H9 (cell line): Measurements from ENCODE around the gene ADAT3. TPM values are rescaled to one million over a fixed set of nuclear protein-coding genes. Genes with fewer than 3 reads are reported as not detected.

Experiments used
- DNase-seq: peaks from one replicate; pipeline ENCODE4 v3.0.0-alpha.2; 2017
- H2AFZ ChIP-seq: one replicate; pipeline ENCODE4 v1.6.1; 2013; ENCODE audit warnings: mild to moderate bottlenecking, low read length, control low read depth, moderate library complexity
- H2AK5ac ChIP-seq: 2 replicates; pipeline ENCODE4 v1.6.1; 2013; ENCODE audit warnings: low read length, control low read depth, mixed read lengths; ENCODE audit not compliant: insufficient read length
- H2BK120ac ChIP-seq: one replicate; pipeline ENCODE4 v1.6.1; 2013; ENCODE audit warnings: low read depth, mild to moderate bottlenecking, low read length, control low read depth, inconsistent platforms; ENCODE audit not compliant: poor library complexity, severe bottlenecking
- H2BK12ac ChIP-seq: 2 replicates; pipeline ENCODE4 v1.6.1; 2013; ENCODE audit warnings: low read length, control low read depth, mixed read lengths, low read depth; ENCODE audit not compliant: insufficient read length
- H2BK15ac ChIP-seq: 2 replicates; pipeline ENCODE4 v1.6.1; 2013; ENCODE audit warnings: low read depth, low read length, control low read depth
- H2BK20ac ChIP-seq: one replicate; pipeline ENCODE4 v1.6.1; 2013; ENCODE audit warnings: low read depth, mild to moderate bottlenecking, low read length, control low read depth, inconsistent platforms; ENCODE audit not compliant: poor library complexity, severe bottlenecking
- H2BK5ac ChIP-seq: 2 replicates; pipeline ENCODE4 v1.6.1; 2013; ENCODE audit warnings: low read length, control low read depth, mixed read lengths; ENCODE audit not compliant: insufficient read length
- H3K14ac ChIP-seq: 2 replicates; pipeline ENCODE4 v1.6.1; 2013; ENCODE audit warnings: low read length, control low read depth; ENCODE audit not compliant: insufficient read depth
- H3K18ac ChIP-seq: 2 replicates; pipeline ENCODE4 v1.6.1; 2013; ENCODE audit warnings: low read depth, mild to moderate bottlenecking, mixed read lengths, low read length, control low read depth; ENCODE audit not compliant: insufficient read length
- H3K23ac ChIP-seq: 2 replicates; pipeline ENCODE4 v1.6.1; 2013; ENCODE audit warnings: low read length, control low read depth, mixed read lengths, low read depth; ENCODE audit not compliant: insufficient read length
- H3K23me2 ChIP-seq: 2 replicates; pipeline ENCODE4 v1.6.1; 2013; ENCODE audit warnings: low read depth, mild to moderate bottlenecking, mixed read lengths, low read length, control low read depth; ENCODE audit not compliant: insufficient read length, poor library complexity, severe bottlenecking
- H3K27ac ChIP-seq: 2 replicates; pipeline ENCODE4 v1.5.1; 2013; ENCODE audit warnings: low read length, control low read depth, mixed read lengths, low read depth; ENCODE audit not compliant: insufficient read length
- H3K27me3 ChIP-seq: 2 replicates; pipeline ENCODE4 v1.6.1; 2013; ENCODE audit warnings: low read length, control low read depth, inconsistent platforms; ENCODE audit not compliant: insufficient read depth
- H3K4ac ChIP-seq: 2 replicates; pipeline ENCODE4 v1.6.1; 2013; ENCODE audit warnings: low read depth, mild to moderate bottlenecking, control low read depth, inconsistent platforms, low read length, moderate library complexity
- H3K4me1 ChIP-seq: 2 replicates; pipeline ENCODE4 v1.6.1; 2013; ENCODE audit warnings: low read length, control low read depth, inconsistent platforms; ENCODE audit not compliant: insufficient read depth
- H3K4me2 ChIP-seq: 2 replicates; pipeline ENCODE4 v1.6.1; 2013; ENCODE audit warnings: low read length, control low read depth, mixed read lengths; ENCODE audit not compliant: insufficient read length, insufficient read depth
- H3K56ac ChIP-seq: 2 replicates; pipeline ENCODE4 v1.6.1; 2013; ENCODE audit warnings: low read depth, mild to moderate bottlenecking, mixed read lengths, low read length, control low read depth; ENCODE audit not compliant: insufficient read length
- H3K79me1 ChIP-seq: 2 replicates; pipeline ENCODE4 v1.6.1; 2013; ENCODE audit warnings: low read depth, mild to moderate bottlenecking, moderate library complexity, low read length, control low read depth, inconsistent platforms; ENCODE audit not compliant: insufficient read depth, poor library complexity, severe bottlenecking
- H3K79me2 ChIP-seq: 2 replicates; pipeline ENCODE4 v1.6.1; 2013; ENCODE audit warnings: low read length, control low read depth, inconsistent platforms; ENCODE audit not compliant: insufficient read depth
- H3K9ac ChIP-seq: 2 replicates; pipeline ENCODE4 v1.6.1; 2013; ENCODE audit warnings: low read length, control low read depth, mixed read lengths; ENCODE audit not compliant: insufficient read length; ENCODE audit errors: extremely low read depth
- H3K9me3 ChIP-seq: one replicate; pipeline ENCODE4 v1.6.1; 2013; ENCODE audit warnings: low read depth, low read length, inconsistent platforms; ENCODE audit not compliant: control insufficient read depth
- H3T11ph ChIP-seq: one replicate; pipeline ENCODE4 v1.6.1; 2013; ENCODE audit warnings: mild to moderate bottlenecking, low read length, control low read depth, inconsistent platforms
- H4K20me1 ChIP-seq: one replicate; pipeline ENCODE4 v1.6.1; 2013; ENCODE audit not compliant: control insufficient read depth, insufficient read length, insufficient read depth
- H4K5ac ChIP-seq: 2 replicates; pipeline ENCODE4 v1.6.1; 2013; ENCODE audit warnings: low read depth, mild to moderate bottlenecking, mixed read lengths, low read length, control low read depth; ENCODE audit not compliant: insufficient read length
- H4K8ac ChIP-seq: replicated peaks from 2 replicates; pipeline ENCODE4 v1.6.1; 2013; ENCODE audit warnings: low read length, control low read depth, mixed read lengths, low read depth; ENCODE audit not compliant: insufficient read length
- H4K91ac ChIP-seq: 2 replicates; pipeline ENCODE4 v1.6.1; 2013; ENCODE audit warnings: low read depth, mild to moderate bottlenecking, moderate library complexity, mixed read lengths, low read length, control low read depth; ENCODE audit not compliant: insufficient read length
- H3K27ac Mint-ChIP-seq, 3 experiments: 2 replicates in 2 of 3; 3 replicates in 1 of 3; pipeline ENCODE4 v1.8.0; 2020 to 2021; ENCODE audit warnings: mixed read lengths in 3 of 3, mild to moderate bottlenecking in 1 of 3, moderate library complexity in 1 of 3
- H3K27me3 Mint-ChIP-seq: 2 replicates; pipeline ENCODE4 v1.8.0; 2021; ENCODE audit warnings: low read depth, mild to moderate bottlenecking, moderate library complexity, mixed read lengths
- H3K36me3 Mint-ChIP-seq, 3 experiments: 2 replicates in 2 of 3; 3 replicates in 1 of 3; pipeline ENCODE4 v1.8.0; 2020 to 2021; ENCODE audit warnings: low read depth in 3 of 3, mixed read lengths in 3 of 3; ENCODE audit not compliant: insufficient read depth in 1 of 3
- H3K4me1 Mint-ChIP-seq, 2 experiments: 2 replicates each; pipeline ENCODE4 v1.8.0; 2020; ENCODE audit warnings: mixed read lengths in 2 of 2
- H3K4me3 Mint-ChIP-seq, 2 experiments: 2 replicates in 1 of 2; 3 replicates in 1 of 2; pipeline ENCODE4 v1.8.0; 2020 to 2021; ENCODE audit warnings: mild to moderate bottlenecking in 2 of 2, mixed read lengths in 2 of 2, moderate library complexity in 1 of 2
- H3K9me3 Mint-ChIP-seq, 2 experiments: 2 replicates in 1 of 2; 3 replicates in 1 of 2; pipeline ENCODE4 v1.8.0; 2020; ENCODE audit warnings: mild to moderate bottlenecking in 2 of 2, mixed read lengths in 2 of 2, moderate library complexity in 1 of 2
- CTCF ChIP-seq: fragments of 200-600 bp; sonication (generic); conservative IDR thresholded peaks from 3 replicates; pipeline ENCODE4 v1.8.0; 2021; ENCODE audit warnings: antibody characterized with exemption, mild to moderate bottlenecking
- WGBS: extraction: QIAGEN DNeasy Blood & Tissue Kit; methylation state at CpG from one replicate; pipeline ENCODE4 v1.1.7; 2013; ENCODE audit warnings: missing lambda C conversion rate, low lambda C conversion rate, mixed read lengths; ENCODE audit not compliant: insufficient read length; ENCODE audit errors: extremely low coverage; 5-methylcytosine and 5-hydroxymethylcytosine counted together
- total RNA-seq: library from RNA; stranded (reverse); gene quantifications from 2 replicates; pipeline ENCODE4 v1.2.1, GENCODE V29; 2021

The ADAT3 gene
- total RNA-seq, 1 experiment from 2014 or later: 12.2 TPM

- no peaks in the 10 kb centered on the region for H3K9me3 ChIP-seq
- peaks cover 28 to 45% of the 10 kb centered on the region in 2 experiments for H3K4me1 Mint-ChIP-seq
- no peak overlapping the region; the same call in 1 of the 2 replicates for H2BK15ac ChIP-seq
- H3K27ac ChIP-seq: no peak overlapping the region
- no peak overlapping the region for H4K8ac ChIP-seq
- no peak overlapping the region for H3K18ac ChIP-seq
- no peak overlapping the region for H3K23ac ChIP-seq
- no peak overlapping the region for H2AK5ac ChIP-seq
- no peak overlapping the region for H4K5ac ChIP-seq
- no peak overlapping the region for H4K91ac ChIP-seq
- H3K4me1 ChIP-seq: peaks cover 3% of the 10 kb centered on the region; the same call in 1 of the 2 replicates
- no peak overlapping the region for H3T11ph ChIP-seq
- H3K4me3 Mint-ChIP-seq: peak overlapping the region; percentile 86 to 93
- H3K79me1 ChIP-seq: peaks cover 6% of the 10 kb centered on the region
- DNase-seq: no peak
- H3K27me3 ChIP-seq: no peaks in the 10 kb centered on the region; the same call in 1 of the 2 replicates
- H2AFZ ChIP-seq: no peak overlapping the region
- peaks cover 6% of the 10 kb centered on the region for H3K27me3 Mint-ChIP-seq
- no peaks in the 10 kb centered on the region for H3K36me3 Mint-ChIP-seq
- H4K20me1 ChIP-seq: peaks cover 3% of the 10 kb centered on the region
- peaks cover 14% of the 10 kb centered on the region for H3K23me2 ChIP-seq
- H3K9me3 Mint-ChIP-seq: no peaks in the 10 kb centered on the region; a peak in 1 of 5 replicates
- no peak overlapping the region for H3K14ac ChIP-seq
- peak overlapping the region; percentile 51 for H3K9ac ChIP-seq
- H2BK20ac ChIP-seq: no peak overlapping the region
- no peak overlapping the region for H3K4ac ChIP-seq
- no peak for TF ChIP-seq CTCF
- H3K27ac Mint-ChIP-seq: peak overlapping the region in 2 of 3 experiments; percentile 48 to 80; a peak in 2 of 7 replicates
- H2BK120ac ChIP-seq: no peak overlapping the region
- WGBS: no CpG with 5 or more reads among the region's 109 CpGs
- H3K4me2 ChIP-seq: peak overlapping the region; percentile 84
- no peak overlapping the region for H2BK5ac ChIP-seq
- H3K79me2 ChIP-seq: peaks cover 34% of the 10 kb centered on the region; the same call in 1 of the 2 replicates
- H3K56ac ChIP-seq: no peak overlapping the region
- H2BK12ac ChIP-seq: no peak overlapping the region
Observed at GRCh38 chr19:1862424-1863327, 42.5 kb upstream of the ADAT3 start.
